A549 (cell line): Measurements from ENCODE around the gene CA9. TPM values are rescaled to one million over a fixed set of nuclear protein-coding genes. Genes with fewer than 3 reads are reported as not detected.

Source experiments
- ATAC-seq, 2 experiments: fragments of 200-7000 bp in 1 of 2; fragments of >200 bp in 1 of 2; cut with Nextera tagmentation in 1 of 2; cut with Tn5 transposase in 1 of 2; 3 replicates each; pipeline versions ENCODE4 v1.8.0 to v1.9.1; 2018 to 2020; ENCODE audit warnings: mild to moderate bottlenecking in 1 of 2, moderate library complexity in 1 of 2
- CTCF ChIA-PET: fragments of 300-600 bp; sonication (Branson Sonifier 250); formaldehyde crosslinking; extraction: SDS; loops from one replicate; lab custom pipeline; 2021; ENCODE audit warnings: antibody characterized with exemption, inconsistent platforms; lab: Yijun Ruan, JAX
- POLR2A ChIA-PET: fragments of 350-600 bp; formaldehyde crosslinking; extraction: SDS; loops from one replicate; lab custom pipeline; 2021; ENCODE audit warnings: antibody characterized with exemption, inconsistent platforms; lab: Yijun Ruan, JAX
- DNase-seq, 2 experiments: peaks; one replicate each; pipeline versions ENCODE4 v3.0.0 to v3.0.0-alpha.2; 2011 to 2016; ENCODE audit warnings: low read depth in 1 of 2, low spot score in 1 of 2
- FAIRE-seq: peaks from 2 replicates; lab custom pipeline; 2011; peaks lifted over from hg19 to GRCh38; lab: Jason Lieb, UNC
- H3K27ac ChIP-seq, 2 experiments: fragments of >200 bp; sonication (Bioruptor Twin); formaldehyde crosslinking; 3 replicates each; pipeline ENCODE4 v1.5.1; 2016 to 2017
- H3K4me1 ChIP-seq: fragments of >200 bp; sonication (Bioruptor Twin); formaldehyde crosslinking; 3 replicates; pipeline ENCODE4 v1.6.1; 2016
- H3K4me2 ChIP-seq: fragments of >200 bp; sonication (Bioruptor Twin); formaldehyde crosslinking; 3 replicates; pipeline ENCODE4 v1.6.1; 2016
- H3K4me3 ChIP-seq: fragments of >200 bp; sonication (Bioruptor Twin); formaldehyde crosslinking; 3 replicates; pipeline ENCODE4 v1.5.1; 2016
- H3K9me3 ChIP-seq: fragments of >200 bp; sonication (Bioruptor Twin); formaldehyde crosslinking; 3 replicates; pipeline ENCODE4 v1.6.1; 2016
- ATOH8 ChIP-seq: fragments of 250-450 bp; sonication (Bioruptor Pico); IDR thresholded peaks from 2 replicates; pipeline ENCODE4 v1.5.0; 2020; ENCODE audit warnings: low read depth, mild to moderate bottlenecking, moderate library complexity
- BHLHE40 ChIP-seq: IDR thresholded peaks from 2 replicates; pipeline ENCODE4 v1.6.1; 2012; ENCODE audit warnings: low read depth, low read length, inconsistent platforms
- E2F6 ChIP-seq: IDR thresholded peaks from 2 replicates; pipeline ENCODE4 v1.6.1; 2012; ENCODE audit warnings: low read depth, borderline replicate concordance
- ELK1 ChIP-seq: fragments of 150-350 bp; IDR thresholded peaks from 2 replicates; pipeline ENCODE4 v1.6.1; 2014; ENCODE audit warnings: low read depth, mild to moderate bottlenecking, low read length
- FOSL2 ChIP-seq, 2 experiments: fragments of 450-650 bp in 1 of 2; fragments of >200 bp in 1 of 2; sonication (Bioruptor Twin) in 1 of 2; formaldehyde crosslinking; IDR thresholded peaks; 2 replicates each; pipeline versions ENCODE4 v1.5.0 to v1.6.1; 2016 to 2020; ENCODE audit warnings: mild to moderate bottlenecking in 1 of 2, moderate library complexity in 1 of 2
- FOXS1 ChIP-seq: fragments of 250-450 bp; sonication (Bioruptor Pico); IDR thresholded peaks from 2 replicates; pipeline ENCODE4 v1.5.0; 2020; ENCODE audit warnings: mild to moderate bottlenecking, moderate library complexity
- GATA3 ChIP-seq: IDR thresholded peaks from 2 replicates; pipeline ENCODE4 v1.6.1; 2012; ENCODE audit warnings: borderline replicate concordance
- HEYL ChIP-seq: fragments of 250-450 bp; sonication (Bioruptor Pico); IDR thresholded peaks from 2 replicates; pipeline ENCODE4 v1.8.0; 2021; ENCODE audit warnings: mild to moderate bottlenecking, moderate library complexity
- HOXB13 ChIP-seq: fragments of 250-450 bp; sonication (Bioruptor Pico); IDR thresholded peaks from 2 replicates; pipeline ENCODE4 v1.5.0; 2020; ENCODE audit warnings: low read depth, mild to moderate bottlenecking, moderate library complexity
- JUNB ChIP-seq: fragments of >200 bp; sonication (Bioruptor Twin); formaldehyde crosslinking; IDR thresholded peaks from 2 replicates; pipeline ENCODE4 v1.6.1; 2016
- KDM1A ChIP-seq: fragments of 200-600 bp; sonication (generic); IDR thresholded peaks from 2 replicates; pipeline ENCODE4 v1.6.1; 2016; ENCODE audit warnings: low read depth, mild to moderate bottlenecking
- MAZ ChIP-seq: fragments of 150-350 bp; IDR thresholded peaks from 2 replicates; pipeline ENCODE4 v1.6.1; 2014; ENCODE audit warnings: antibody characterized with exemption, low read depth, low read length, borderline replicate concordance
- NPAS2 ChIP-seq: fragments of 250-450 bp; sonication (Bioruptor Pico); IDR thresholded peaks from 2 replicates; pipeline ENCODE4 v1.8.0; 2022; ENCODE audit warnings: mild to moderate bottlenecking, moderate library complexity, borderline replicate concordance
- PBX3 ChIP-seq: IDR thresholded peaks from 2 replicates; pipeline ENCODE4 v1.6.1; 2012
- POLR2AphosphoS2 ChIP-seq: conservative IDR thresholded peaks from 2 replicates; pipeline ENCODE4 v1.6.1; 2012; ENCODE audit warnings: low read length, improper control_type of control experiment, inconsistent platforms
- RARB ChIP-seq: fragments of 250-450 bp; sonication (Bioruptor Pico); IDR thresholded peaks from 2 replicates; pipeline ENCODE4 v1.8.0; 2021; ENCODE audit warnings: mild to moderate bottlenecking, moderate library complexity
- RCOR1 ChIP-seq: fragments of 150-350 bp; IDR thresholded peaks from 2 replicates; pipeline ENCODE4 v1.6.1; 2014; ENCODE audit warnings: antibody characterized with exemption, low read length, low read depth
- REST ChIP-seq: fragments of 200-600 bp; sonication (generic); IDR thresholded peaks from 2 replicates; pipeline ENCODE4 v1.6.1; 2016; ENCODE audit warnings: antibody characterized with exemption, mild to moderate bottlenecking, moderate library complexity
- RNF2 ChIP-seq: fragments of 200-600 bp; sonication (generic); IDR thresholded peaks from 2 replicates; pipeline ENCODE4 v1.6.1; 2016; ENCODE audit warnings: low read depth, mild to moderate bottlenecking, antibody characterized with exemption, moderate library complexity, borderline replicate concordance
- SMC3 ChIP-seq: fragments of >200 bp; sonication (Bioruptor Twin); formaldehyde crosslinking; IDR thresholded peaks from 3 replicates; pipeline ENCODE4 v1.6.1; 2018; ENCODE audit warnings: inconsistent platforms
- TFCP2L1 ChIP-seq: fragments of 250-450 bp; sonication (Bioruptor Pico); IDR thresholded peaks from 2 replicates; pipeline ENCODE4 v1.5.0; 2021; ENCODE audit warnings: mild to moderate bottlenecking
- TP53 ChIP-seq: fragments of 250-450 bp; sonication (Bioruptor Pico); IDR thresholded peaks from 2 replicates; pipeline ENCODE4 v1.5.0; 2021; ENCODE audit warnings: mild to moderate bottlenecking, moderate library complexity
- ZNF302 ChIP-seq: fragments of 250-450 bp; sonication (Bioruptor Pico); IDR thresholded peaks from 2 replicates; pipeline ENCODE4 v1.9.0; 2021; ENCODE audit warnings: inconsistent platforms, mild to moderate bottlenecking, moderate library complexity
- WGBS: methylation state at CpG from one replicate; pipeline ENCODE4 v1.1.6; 2017; ENCODE audit errors: missing lambda C conversion rate; 5-methylcytosine and 5-hydroxymethylcytosine counted together
- polyA plus RNA-seq, 4 experiments: library from polyadenylated mRNA; depleted of rRNA in 3 of 4; stranded (reverse); fragments of >200 nt; fragmentation: RNase III in 1 of 4; extraction: RNeasy Plus Mini Kit Qiagen cat#74134 plus additional on column Dnase treatment in 1 of 4; gene quantifications; 2 replicates in 3 of 4; 3 replicates in 1 of 4; pipeline ENCODE4 v1.2.3, GENCODE V29; 2011 to 2017

CA9 gene
- polyA plus RNA-seq, 2 of the 4 experiments (the other 2 are of a cell fraction) = 4.5 to 16.3 TPM

- H3K27ac ChIP-seq = no peak overlapping the region
- no peak for TF ChIP-seq TP53 (CRISPR knock-in tag)
- no peak for TF ChIP-seq HOXB13
- no peak for TF ChIP-seq FOXS1 (CRISPR knock-in tag)
- TF ChIP-seq RCOR1 = no peak
- TF ChIP-seq MAZ = no peak
- no peak for TF ChIP-seq RNF2
- TF ChIP-seq JUNB = no peak
- TF ChIP-seq NPAS2 = no peak
- TF ChIP-seq RARB (CRISPR knock-in tag) = no peak
- TF ChIP-seq PBX3 = no peak
- TF ChIP-seq FOSL2 (IDR thresholded peaks at IDR 0.05) = no peak
- no peak for TF ChIP-seq FOSL2 (CRISPR knock-in tag; IDR thresholded peaks at IDR 0.05)
- no peak for TF ChIP-seq TFCP2L1 (CRISPR knock-in tag)
- TF ChIP-seq REST = no peak
- TF ChIP-seq KDM1A = no peak
- H3K4me1 ChIP-seq = no peaks in the 10 kb centered on the region
- ATAC-seq = peak in 1 of 2 experiments; percentile 50; a peak in 1 of 6 replicates
- no peak overlapping the region for H3K4me3 ChIP-seq
- H3K4me2 ChIP-seq = no peak overlapping the region
- no peak for FAIRE-seq
- DNase-seq = no peak
- POLR2A ChIA-PET = no interaction called here
- no peaks in the 10 kb centered on the region for H3K9me3 ChIP-seq
- 91% methylated on average over 6 of the region's 6 CpGs for WGBS
- CTCF ChIA-PET = interaction anchor here (0.6 to 5.7 kb wide), 16 partner anchors 9 to 513 kb away, joined by 3 to 24 read pairs (median 4); partner anchors contain the start of gene ATOSB
Measured at GRCh38 chr9:35628389-35628991, 45.2 kb upstream of the CA9 start.

- ChIA-PET CTCF (interaction anchor here (0.9 to 5.7 kb wide), 9 partner anchors 10 to 109 kb away, joined by 3 to 24 read pairs (median 4); no protein-coding TSS in a partner anchor), POLR2A (interaction anchor here (1.0 kb wide), 1 partner anchor 14 kb away, joined by 5 read pairs; no protein-coding TSS in a partner anchor)
- no peak overlapping the region for H3K4me2 ChIP-seq
- DNase-seq (no peak), ATAC-seq (no peak), FAIRE-seq (no peak)
- H3K4me3 ChIP-seq = no peak overlapping the region
- no peaks in the 10 kb centered on the region for H3K9me3 ChIP-seq
- no peaks in the 10 kb centered on the region for H3K4me1 ChIP-seq
- WGBS = 79% methylated on average over 5 of the region's 5 CpGs
- TF ChIP-seq BHLHE40 = no peak
- TF ChIP-seq TFCP2L1 (CRISPR knock-in tag) = no peak
- no peak for TF ChIP-seq HEYL (CRISPR knock-in tag)
- no peak for TF ChIP-seq ZNF302 (CRISPR knock-in tag)
- TF ChIP-seq SMC3 = no peak
- TF ChIP-seq ATOH8 = no peak
- no peak for TF ChIP-seq ELK1
- no peak for TF ChIP-seq PBX3
- no peak for TF ChIP-seq POLR2AphosphoS2
- no peak for TF ChIP-seq GATA3
- TF ChIP-seq E2F6 = no peak
- no peak for TF ChIP-seq RNF2
- H3K27ac ChIP-seq = no peak overlapping the region
Measured at GRCh38 chr9:35629597-35629996, 44.1 kb upstream of the CA9 start.
